NCI-H1092 treated with DMSO at 0.1 percent for 48 hours (cell line): Measurements from ENCODE around the gene TOM1L1.

Source experiments
- DNase-seq: peaks from one replicate; lab custom pipeline; 2025; lab: John Stamatoyannopoulos, UW

TOM1L1 gene

DNA sequence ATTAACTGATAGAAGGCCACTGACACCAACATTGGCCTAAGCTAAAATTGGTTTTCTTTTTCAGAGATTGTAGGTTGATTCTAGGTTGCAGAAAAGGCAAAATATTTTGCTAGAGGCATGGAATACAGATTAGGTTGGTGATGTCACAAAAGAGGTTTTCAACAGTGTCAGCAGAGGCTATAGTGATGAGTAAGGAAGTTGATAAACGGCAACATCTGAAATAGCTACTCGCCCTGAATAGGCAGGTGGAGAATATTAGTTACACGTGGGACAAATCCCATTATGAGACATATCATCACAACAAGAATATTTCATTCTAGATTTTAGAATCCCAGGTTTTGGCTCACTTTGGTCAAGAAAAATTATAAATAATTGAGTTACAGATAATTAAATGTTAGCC lies 1.5 kb upstream of the TOM1L1 start:
- DNase-seq, result no peak

- peak; percentile 73 for DNase-seq
Observed at GRCh38 chr17:54899721-54900456, 763 bp upstream of the TOM1L1 start.

DNA sequence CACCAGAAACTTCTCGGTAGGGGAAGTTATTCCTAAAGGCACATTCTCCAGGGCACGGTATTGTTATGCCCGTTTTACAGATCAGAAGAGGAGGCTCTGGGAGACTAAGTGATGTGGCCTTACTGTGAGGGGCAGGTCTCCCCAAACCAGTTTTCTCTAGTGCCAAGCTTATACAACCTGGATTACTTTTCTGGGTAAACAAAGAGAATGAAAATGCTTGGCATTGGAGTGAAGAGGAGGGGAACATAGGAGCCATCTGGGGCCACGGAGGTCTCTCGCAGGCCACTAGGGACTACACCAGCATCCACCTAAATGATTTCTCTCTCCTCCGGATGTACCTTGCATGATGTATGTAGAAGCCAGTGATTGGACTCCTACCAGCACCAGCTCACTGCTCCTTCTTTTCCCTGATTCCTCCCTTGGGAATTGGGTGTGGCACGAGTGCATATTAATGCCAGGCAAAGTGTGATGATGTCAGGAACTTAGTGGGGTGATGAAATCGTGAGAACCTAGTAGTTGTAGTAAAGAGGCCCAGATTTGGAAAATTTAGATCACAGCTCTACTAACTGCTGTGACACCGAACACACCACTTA lies 674 bp downstream of the TOM1L1 start:
- DNase-seq, result peak; percentile 41

DNA sequence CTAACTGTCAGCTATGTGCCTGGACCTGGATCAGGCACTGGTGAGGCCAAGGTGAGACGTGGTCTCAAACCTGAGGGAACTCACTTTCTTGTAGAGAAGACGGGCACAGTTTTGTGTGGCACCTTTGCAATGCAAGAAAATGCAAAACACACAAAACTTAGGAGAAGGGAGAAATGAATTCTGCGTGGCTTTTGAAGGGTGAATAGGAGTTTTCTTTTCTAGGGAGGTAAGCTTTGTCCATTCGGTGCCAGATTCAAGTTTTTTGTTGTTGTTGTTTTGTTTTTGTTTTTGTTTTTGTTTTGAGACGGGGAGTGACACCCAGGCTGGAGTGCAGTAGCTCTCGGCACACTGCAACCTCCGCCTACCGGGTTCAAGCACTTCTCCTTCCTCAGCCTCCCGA lies 1.4 kb downstream of the TOM1L1 start:
- DNase-seq, result no peak

GRCh38 chr17:54902611-54903010 lies 2.0 kb downstream of the TOM1L1 start:
- no peak for DNase-seq

GRCh38 chr17:54903375-54903774 lies 2.7 kb downstream of the TOM1L1 start:
- no peak for DNase-seq

DNA sequence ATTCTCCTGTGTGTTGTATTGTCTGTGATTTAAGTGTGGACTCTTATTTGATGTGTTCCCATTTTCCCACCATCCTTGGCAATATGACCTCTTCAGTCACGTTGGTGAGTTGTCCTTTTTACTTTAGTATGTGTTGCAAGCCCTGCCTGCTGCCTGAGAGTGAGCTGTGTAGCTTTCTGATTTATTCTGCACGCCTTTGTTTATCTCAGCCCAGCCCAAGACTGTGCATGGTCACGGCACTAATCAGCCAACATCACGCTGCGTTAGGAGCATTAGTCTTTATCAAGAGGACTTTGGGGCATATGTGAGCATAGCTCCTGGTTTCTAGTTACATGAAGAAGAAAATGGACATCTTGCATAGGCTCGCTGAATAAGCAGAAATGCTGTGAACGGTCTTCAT lies 6.0 kb downstream of the TOM1L1 start:
- DNase-seq, result no peak

DNA sequence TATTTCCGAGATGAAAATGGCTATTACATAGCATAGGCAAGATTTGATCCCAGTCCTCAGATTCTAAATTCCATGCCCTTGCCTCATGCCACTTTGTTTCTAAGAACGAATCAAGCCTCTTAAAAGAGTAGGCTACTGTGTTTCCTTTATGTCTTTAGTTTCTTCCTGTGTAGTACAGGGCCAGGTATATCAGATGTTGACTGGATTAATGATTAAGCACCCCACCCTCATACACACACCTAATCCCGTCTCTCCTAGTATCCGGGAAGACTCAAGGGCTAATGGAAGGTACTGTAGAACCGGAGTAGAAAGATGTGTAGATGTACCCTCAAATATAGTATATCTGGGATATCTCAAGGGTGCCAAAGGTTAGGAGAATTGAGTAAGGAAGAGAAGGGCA lies 6.7 kb downstream of the TOM1L1 start:
- no peak for DNase-seq

DNA sequence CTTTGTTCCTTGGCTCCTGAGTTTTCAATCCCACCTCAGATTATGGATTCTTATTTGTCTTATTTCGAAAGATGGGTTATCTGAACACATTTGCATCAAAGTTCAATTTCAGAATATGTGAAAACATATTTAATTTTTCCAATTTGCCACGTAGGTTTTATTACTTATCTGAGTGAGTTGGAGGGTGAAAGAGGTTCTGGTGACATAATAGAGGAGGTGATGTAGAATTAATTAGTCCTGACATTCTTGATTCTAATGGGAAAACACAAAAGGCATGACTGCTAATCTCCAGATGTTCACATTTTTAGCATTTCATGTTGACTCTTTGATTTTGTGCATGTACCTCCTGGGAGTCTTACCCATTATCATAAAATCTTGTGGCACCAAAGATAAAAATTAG lies 9.1 kb downstream of the TOM1L1 start:
- no peak for DNase-seq

DNA sequence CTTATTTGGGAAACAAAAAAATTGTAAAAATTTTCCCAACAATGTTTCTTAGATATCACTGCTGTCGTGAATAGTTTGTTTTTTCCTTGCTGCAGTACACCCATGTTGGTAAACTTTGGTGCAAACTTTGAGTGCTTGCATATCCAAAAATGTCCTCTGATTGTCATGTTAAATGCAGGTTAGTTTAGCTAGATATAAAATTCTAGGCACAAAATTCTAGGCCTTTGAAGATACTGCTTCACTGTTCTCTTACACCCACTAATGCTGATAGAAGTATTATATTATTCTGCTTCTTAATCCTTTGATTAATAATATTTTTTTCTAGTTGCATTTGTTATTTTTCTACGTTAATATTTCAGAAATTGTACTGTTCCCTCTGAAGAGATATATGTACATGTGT lies 16.1 kb downstream of the TOM1L1 start:
- DNase-seq, result no peak

DNA sequence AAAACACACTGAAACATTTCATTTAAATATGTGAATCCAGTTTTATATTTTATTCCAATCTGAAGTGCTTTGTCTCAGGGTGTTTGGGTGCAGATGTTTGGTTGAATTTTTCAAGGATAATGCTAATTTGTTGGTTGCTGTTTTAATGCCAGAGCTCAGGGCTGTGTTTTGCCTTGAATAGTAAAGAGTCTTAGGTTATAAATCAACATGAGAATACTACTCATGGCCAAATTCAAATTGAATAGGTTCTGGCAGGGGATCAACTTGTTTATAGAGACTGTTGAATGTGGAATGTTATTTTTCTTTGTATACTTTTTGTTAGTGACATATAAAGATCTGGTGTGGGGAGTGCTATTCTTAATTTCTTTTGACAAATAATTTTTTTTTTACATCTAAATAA lies 18.8 kb downstream of the TOM1L1 start:
- no peak for DNase-seq

- DNase-seq, result no peak
Observed at GRCh38 chr17:54920819-54921218, 20.2 kb downstream of the TOM1L1 start.

- DNase-seq, result no peak
Observed at GRCh38 chr17:54924405-54924804, 23.8 kb downstream of the TOM1L1 start.

GRCh38 chr17:54927525-54927924 lies 26.9 kb downstream of the TOM1L1 start:
- DNase-seq, result no peak

DNA sequence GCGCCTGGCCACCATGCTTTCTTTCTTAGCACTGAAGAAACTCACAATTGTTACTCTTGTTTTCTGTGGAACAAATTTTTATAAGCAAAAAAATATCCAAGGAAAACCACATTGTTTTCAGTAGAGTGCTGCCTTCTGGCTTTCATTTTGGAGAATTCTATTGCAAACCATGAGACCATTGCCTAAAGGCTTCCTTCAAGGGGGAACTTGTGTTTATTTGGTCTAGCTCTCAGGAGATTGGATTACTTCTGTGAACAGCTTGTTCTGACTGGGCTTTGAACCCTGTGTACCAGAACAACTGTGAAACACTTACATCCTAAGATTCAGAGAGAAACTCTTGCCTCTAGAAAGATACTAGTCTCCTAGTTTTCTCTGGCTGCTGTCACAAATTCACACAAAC lies 32.1 kb downstream of the TOM1L1 start:
- DNase-seq, result no peak

DNA sequence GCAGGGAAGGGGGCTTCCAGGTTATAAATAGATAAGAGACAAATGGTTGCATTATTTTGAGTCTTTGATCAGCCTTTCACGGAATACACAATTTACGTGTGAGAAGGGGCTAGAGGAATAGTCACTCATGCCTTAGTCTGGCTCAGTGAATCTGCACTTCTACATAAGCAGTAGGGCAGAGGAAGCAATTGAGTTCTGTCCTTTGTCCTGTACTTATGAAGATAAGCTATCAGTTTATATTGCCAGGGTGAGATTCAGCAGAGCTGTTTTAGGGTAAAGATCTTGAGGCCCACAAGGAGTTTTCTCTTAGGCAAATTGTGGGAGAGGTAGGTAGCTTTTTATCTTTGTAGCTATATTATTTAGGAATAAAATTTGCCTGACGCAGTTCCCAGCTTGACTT lies 33.3 kb downstream of the TOM1L1 start:
- DNase-seq, result no peak

GRCh38 chr17:54935471-54935870 lies 34.8 kb downstream of the TOM1L1 start:
- DNase-seq, result no peak

DNA sequence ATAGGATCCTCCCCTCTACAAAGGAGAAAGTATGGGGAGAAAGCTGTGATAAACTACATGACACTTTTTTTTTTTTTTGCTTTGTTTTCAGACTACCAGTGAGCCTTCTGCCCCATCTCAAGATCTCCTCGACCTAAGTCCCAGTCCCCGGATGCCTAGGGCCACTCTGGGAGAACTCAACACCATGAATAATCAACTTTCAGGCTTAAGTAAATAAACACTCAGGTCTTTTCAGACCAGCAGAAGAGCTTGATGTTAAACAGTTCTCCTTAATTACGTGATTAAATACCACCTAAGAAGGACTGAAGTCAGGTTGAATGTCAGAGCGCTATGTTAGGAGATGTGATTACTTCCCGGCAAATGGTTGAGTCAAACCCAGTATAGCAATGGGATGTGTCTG lies 36.4 kb downstream of the TOM1L1 start:
- no peak for DNase-seq

- no peak for DNase-seq
Observed at GRCh38 chr17:54937426-54937825, 36.8 kb downstream of the TOM1L1 start.

- no peak for DNase-seq
Observed at GRCh38 chr17:54941285-54941684, 40.6 kb downstream of the TOM1L1 start.

GRCh38 chr17:54944796-54945195 lies 44.1 kb downstream of the TOM1L1 start:
- no peak for DNase-seq

GRCh38 chr17:54945231-54945630 lies 44.6 kb downstream of the TOM1L1 start:
- no peak for DNase-seq

- no peak for DNase-seq
Observed at GRCh38 chr17:54945671-54946070, 45.0 kb downstream of the TOM1L1 start.

- DNase-seq, result no peak
Observed at GRCh38 chr17:54947396-54947795, 46.7 kb downstream of the TOM1L1 start.
